Caki2 (cell line): ENCODE data around the gene MAPKAP1. TPM values are rescaled to one million over a fixed set of nuclear protein-coding genes. Genes with fewer than 3 reads are reported as not detected.
A peak's percentile ranks its signal among the peaks of the same experiment; 100 is the strongest.
"Not testable (repeated sequence)": the region's sequence is repeated elsewhere in the genome, so short reads cannot be mapped to it uniquely, and the experiment has no call there.

Source experiments
- DNase-seq: peaks from one replicate; pipeline ENCODE4 v3.0.0-alpha.2; 2015; ENCODE audit warnings: low read depth
- in situ Hi-C: cut with HindIII; loops from 2 replicates; pipeline ENCODE4 v1.10.0; 2016; ENCODE audit warnings: low sequenced_read_pairs, low pct_unique_long_range_greater_than_20kb, mixed read lengths
- total RNA-seq: library from RNA; depleted of rRNA; stranded (reverse); fragments of >200 nt; shearing (Covaris generic); gene quantifications from 2 replicates; pipeline ENCODE4 v1.2.3, GENCODE V29; 2014; ENCODE audit warnings: low replicate concordance

The MAPKAP1 gene
- total RNA-seq, 1 experiment from 2014 or later = 68.7 TPM

DNA sequence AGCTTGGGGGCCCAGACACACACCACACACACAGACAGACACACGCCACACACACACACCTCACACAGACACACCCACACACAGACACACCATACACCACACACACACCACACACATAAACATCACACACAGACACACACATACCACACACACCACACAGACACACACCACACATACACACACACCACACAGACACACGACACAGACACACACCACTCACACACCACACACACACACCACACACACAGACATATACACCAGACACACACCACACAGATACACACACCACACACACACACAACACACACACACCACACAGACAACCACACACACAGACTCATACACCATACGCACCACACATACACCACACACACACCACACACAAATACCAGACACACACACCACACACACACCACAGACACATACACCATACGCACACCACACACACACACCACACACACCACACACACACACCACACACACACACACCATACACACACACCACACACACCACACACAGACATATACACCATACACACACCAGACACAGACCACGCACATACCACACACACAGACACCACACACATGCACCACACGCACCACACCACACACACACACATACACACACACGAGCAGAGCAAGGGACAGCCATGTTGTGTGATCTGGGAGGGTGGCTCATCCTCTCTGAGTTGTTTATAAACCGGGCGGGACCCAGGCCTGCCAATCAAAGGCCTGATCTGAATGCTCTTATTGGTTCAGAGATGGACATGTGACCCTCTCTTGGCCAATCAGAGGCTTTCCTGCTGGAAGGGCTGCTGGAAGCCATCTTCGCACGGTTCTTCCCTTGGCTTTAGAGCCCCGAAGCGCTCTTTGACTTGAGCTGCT is 297.1 kb downstream of the MAPKAP1 start:
- DNase-seq = peak; percentile 45
- in situ Hi-C loops = no loop called here

DNA sequence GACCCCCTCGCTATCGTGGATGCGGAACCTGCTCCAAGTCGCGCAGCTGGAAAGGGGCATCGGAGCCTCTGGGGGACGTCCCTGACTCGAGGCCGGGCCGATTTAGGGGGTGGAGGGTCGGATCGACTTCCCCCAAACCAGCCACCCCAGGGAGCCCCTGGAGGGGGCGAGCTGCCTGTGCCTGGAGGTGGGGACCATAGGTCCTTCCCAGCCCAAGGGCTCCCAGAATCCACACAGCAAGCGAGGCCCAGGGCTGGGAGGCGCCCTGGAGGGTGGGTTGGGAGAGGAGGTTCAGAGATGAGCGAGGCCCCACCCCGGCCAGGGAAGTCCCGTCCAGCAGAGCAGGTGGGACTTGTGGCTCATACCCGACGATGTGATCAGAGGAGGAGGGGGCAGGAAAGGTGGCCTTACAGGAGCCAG is 297.8 kb downstream of the MAPKAP1 start:
- DNase-seq = no peak
- in situ Hi-C loops = no loop called here

DNA sequence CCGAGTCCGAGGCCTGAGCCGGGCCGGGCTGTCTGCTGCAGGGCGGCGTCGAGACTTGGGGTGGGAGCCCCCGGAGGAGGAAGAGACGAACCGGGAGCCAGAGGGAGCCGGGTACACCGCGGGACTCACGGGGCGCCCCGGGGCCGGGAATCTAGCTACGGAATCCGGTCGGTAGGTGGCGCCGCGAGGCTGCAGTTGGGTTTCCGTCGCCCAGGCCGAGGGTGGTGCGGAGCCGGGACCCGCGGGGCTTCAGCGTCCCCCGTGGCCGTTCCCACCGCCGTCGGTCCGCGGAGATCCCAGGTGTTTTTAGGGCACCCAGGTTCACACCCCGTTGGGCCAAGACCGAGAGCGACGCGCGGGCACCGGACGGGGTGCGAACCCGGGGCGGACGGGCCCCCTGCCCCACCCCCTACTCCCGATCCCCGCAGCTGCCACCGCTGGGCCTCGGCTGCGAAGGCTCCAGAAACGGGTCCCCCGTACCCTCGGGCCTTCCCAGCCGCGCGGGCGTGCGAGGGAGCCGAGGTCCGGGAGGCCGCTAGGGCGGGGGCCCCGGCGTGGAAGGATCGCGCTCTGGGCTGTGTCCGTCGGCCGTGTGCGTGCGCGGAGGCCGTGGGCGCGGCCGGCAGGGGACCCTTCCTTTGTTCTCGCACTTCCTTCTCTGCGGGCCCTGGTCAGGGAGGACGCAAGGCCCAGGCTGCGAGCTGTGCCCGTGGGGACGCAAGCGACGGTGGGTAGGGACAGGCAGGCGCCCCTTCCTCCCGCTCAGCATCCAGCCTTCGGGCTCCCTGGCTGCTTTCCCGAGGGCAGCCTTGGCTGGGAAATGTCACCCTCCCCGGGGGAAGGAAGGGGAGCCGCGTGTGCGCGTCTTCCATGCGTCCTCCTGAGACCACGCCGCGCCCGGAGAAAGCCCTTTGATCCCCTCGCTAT is 298.8 kb downstream of the MAPKAP1 start:
- DNase-seq = peak; percentile 42
- in situ Hi-C loops = no loop called here

DNA sequence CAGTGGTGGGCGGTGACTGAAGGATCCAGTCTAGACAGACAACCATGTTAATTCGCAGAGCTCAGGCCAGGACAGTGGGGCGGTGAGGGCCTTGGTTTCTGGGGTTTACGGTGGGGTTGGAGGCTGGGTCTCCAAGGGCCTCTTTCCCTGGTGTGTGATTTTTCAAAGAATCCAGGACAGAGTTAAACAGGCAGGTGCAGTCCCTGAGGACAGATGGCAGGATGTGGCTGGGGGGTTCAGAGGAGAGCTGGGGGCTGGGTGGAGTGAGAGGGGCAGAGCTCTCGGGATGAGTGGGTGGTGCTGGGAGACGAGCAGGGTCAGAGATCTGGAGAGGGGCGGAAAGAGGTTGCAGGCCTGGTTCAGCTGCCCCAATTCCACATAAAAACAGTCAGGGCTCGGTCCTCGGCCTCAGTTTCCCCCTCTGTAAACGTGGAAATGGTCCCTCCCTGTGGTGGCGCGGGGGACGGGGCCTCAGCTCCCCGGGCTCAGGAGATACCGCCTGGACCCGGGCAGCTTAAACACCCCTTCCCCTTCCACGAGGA is 299.5 kb downstream of the MAPKAP1 start:
- no peak for DNase-seq
- in situ Hi-C loops = no loop called here

DNA sequence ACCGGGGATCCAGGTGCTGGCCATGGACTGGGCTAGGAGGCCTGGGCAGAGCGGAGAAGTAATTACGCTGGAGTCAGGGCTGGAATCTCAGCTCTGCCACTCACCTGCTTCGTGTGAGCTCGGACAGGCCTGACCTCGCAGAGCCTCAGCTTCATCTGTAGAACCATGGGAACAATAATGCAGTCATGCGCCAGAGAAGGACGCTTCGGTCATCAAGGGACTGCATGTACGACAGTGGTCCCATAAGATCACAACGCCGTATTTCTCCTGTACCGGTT is 300.3 kb downstream of the MAPKAP1 start:
- in situ Hi-C loops = no loop called here
- DNase-seq = no peak

DNA sequence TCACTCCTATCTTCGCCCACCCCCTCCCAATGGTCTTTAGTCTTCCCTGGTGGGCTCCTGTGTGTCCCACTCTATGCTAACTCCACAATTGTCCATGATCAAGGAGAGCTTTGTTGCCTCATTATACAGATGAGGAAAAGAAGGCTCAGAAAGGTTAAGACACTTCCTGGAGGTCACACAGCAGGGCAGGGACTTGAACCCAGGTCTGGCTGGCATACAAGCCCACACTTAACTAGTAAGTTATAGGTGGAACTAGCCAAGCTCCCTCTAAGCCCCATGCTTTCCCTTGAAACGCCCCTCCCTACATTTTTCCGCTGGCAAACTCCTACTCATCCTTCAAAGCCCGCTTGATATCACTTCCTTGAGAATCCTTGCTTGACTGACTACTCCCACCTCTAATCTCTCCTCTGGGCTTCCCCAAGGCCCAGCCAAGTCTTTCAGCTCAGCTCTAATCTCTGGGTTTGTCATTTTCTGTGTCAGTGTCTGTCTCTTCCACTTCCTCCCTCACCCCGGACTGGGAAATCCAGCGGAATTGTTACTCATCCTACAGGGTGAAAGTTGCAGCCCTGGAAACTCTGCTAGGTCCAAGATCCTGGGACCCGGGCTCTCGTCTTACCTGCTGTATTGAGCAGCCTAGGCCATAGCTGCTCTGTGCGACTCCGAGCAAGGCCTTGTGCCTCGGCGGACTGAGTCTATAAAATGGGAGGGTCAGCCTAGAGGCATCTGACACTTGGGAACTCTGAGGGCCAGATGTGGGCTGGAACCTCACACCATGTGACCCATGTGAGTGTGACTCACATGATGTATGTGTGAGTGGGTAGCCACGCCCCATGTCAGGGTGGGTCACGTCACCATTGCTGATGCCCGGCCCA is 300.8 kb downstream of the MAPKAP1 start:
- in situ Hi-C loops = no loop called here
- peak; percentile 79 for DNase-seq

DNA sequence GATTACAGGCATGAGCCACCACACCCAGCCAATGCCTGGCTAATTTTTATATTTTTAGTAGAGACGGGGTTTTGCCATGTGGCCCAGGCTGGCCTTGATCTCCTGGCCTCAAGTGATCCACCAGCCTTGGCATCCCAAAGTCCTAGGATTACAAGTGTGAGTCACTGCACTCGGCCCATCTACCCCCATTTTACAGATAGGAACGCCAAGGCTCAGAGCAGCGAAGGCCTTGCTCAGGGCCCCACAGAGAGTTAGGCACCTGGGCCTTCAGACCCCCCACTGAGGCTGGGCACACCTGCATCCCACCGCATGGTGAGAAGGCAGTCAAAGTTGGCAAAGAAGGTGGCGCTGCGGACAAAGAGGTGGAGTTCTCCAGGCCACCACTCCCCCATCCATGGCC is 302.3 kb downstream of the MAPKAP1 start:
- in situ Hi-C loops = no loop called here
- DNase-seq = no peak

DNA sequence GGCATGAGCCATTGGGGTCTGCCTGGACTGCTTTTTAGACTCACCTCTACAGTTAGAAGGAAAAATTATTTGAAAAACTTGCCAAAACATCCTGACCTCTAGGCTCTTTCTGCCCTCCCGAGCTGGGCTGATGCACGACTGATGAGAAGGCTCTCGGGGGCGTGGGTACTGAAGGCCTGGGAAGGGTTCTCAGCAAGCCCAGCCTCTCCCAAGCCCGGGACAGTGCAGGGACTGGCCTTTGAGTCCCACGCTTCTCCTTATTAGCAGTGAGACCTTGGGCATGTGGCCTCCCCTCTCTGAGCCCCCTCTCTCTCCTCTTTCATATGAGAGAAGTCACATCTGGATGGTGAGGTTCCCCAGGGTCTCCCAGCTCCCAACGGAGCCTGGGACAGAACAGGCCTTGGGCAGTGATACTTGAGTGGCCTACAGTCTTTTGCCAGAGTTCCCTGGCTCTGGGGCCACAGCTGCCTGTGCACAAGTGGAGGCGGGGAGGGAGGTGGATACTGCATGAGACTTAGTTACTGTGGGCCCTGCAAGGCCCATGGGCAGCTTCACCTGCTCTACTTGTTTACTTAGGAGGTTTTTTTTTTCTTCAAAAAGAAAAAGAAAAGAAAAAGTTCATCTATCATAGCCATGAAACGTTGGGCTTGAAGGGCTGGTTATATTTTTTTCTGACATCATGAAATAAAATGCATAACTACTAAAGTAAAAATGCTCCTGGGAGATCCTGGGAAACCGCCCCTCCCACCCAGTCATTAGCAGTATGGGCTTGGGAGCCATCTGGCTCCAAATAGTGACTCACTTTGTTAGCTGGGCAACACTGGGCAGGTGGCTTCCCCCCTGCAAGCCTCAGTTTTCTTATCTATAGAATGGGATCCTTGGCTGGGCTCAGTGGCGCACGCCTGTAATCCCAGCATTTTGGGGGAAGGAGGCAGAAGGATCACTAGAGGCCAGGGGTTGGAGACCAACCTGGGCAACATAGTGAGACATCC is 306.0 kb downstream of the MAPKAP1 start:
- in situ Hi-C loops = no loop called here

DNA sequence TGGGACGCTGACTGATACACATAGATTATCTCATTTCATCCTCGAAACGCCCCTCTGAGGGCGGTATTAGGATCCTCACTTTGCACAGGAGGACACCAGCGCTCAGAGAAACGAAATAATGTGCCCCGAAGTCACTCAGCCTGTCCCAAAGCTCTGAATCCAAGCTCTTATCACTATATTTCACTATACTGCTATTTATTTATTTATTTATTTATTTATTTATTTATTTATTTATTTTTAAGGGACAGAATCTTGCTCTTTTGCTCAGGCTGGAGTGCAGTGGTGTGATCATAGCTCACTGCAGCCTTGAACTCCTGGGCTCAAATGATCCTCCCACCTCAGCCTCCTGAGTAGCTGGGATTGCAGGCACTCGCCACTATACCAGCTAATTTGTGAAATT is 306.8 kb downstream of the MAPKAP1 start:
- in situ Hi-C loops, DNase-seq: not testable (repeated sequence)

More for the DNA sequence above, 306.0 kb downstream of the MAPKAP1 start:
- no peak for DNase-seq

DNA sequence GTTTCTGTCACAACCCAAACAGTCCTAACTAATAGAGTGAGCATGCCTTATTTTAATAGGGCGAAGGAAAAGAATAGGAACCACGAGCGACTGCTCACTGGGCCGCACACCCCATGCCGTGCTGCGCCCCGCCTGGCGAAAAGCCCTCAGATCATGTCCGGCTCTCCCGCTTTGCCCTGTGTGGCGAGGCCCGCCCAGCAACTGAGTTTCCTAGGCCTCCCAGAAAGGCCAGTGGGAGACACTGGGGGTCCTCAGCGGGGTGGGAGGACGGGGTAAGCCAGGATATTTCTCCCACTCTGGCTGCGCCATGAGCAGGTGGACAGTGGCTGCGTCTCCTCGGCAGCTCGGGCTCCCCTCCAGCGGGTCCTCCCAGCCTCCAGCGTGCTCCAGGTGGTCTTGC is 307.3 kb downstream of the MAPKAP1 start:
- no peak for DNase-seq
- in situ Hi-C loops = no loop called here

DNA sequence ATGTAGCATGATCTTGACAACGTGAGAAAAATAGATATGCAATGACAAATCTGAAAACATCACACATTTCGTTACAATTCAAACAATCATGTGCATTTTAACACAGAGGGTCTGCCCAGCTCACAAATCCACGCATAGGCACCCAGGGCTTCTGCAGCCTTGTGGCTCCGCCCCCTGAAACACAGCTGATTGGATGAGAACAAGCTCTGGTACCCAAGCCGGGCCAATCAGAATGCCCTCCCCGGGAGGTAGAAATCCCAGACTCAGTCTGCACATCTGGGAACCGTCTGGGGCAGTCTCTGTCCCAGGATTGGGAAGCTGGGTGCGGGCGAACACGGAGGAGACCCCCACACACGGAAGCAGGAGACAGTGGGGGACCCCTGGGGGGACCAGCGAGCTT is 307.8 kb downstream of the MAPKAP1 start:
- in situ Hi-C loops = no loop called here
- DNase-seq = no peak

DNA sequence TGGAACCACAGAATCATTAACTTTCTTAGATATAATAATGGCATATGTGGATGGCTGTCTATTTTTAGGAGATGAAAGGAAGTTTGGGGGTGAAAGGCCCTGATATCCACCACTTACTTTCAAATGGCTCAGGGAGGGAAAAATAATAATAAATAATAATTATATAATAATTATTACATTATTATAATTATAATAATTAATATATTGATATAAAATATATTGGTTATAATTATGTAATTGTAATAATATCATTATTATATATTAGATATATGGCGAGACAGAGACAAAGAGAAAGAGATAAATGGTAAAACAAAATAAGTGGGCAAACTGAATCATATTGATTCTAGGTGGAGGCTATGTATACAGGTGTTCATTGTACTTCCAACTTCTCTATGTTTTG is 308.8 kb downstream of the MAPKAP1 start:
- no peak for DNase-seq
- in situ Hi-C loops = no loop called here

DNA sequence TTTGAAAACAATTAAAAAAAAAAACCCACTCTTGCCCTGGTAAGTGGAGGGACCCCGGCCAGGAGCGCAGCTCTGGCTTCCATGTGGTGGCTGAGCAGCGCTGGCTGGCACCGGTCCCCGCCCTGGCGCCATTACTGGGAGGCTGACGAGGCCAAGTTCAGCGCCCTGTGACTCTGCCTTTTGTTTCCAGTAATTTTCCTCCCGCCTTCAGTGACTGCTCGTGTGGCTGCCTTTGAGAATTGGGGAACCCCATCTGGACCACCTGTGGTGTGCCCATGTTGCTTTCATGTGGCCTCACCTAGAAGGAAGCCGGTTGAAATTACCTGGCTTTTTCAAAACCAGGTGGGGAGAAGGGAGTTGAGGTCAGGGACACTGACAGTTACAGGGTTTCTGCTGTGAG is 309.3 kb downstream of the MAPKAP1 start:
- in situ Hi-C loops = no loop called here

DNA sequence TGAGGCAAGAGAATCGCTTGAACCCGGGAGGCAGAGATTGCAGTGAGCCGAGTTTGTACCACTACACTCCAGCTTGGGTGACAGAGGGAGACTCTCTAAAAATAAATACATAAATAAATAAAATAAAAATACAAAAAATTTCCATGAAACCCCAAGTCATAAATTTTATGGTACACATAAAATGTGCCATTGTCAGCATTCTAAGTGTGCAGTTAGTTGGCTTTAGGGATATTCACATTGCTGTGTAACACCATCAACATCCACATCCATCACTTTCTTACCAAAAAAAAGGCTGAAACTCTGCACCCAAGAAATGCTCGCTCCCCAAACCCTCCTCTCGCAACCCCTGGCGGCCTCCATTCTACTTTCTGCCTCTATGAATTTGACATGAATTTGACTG is 310.2 kb downstream of the MAPKAP1 start:
- no peak for DNase-seq
- in situ Hi-C loops = no loop called here

More for the DNA sequence above, 309.3 kb downstream of the MAPKAP1 start:
- DNase-seq = no peak

DNA sequence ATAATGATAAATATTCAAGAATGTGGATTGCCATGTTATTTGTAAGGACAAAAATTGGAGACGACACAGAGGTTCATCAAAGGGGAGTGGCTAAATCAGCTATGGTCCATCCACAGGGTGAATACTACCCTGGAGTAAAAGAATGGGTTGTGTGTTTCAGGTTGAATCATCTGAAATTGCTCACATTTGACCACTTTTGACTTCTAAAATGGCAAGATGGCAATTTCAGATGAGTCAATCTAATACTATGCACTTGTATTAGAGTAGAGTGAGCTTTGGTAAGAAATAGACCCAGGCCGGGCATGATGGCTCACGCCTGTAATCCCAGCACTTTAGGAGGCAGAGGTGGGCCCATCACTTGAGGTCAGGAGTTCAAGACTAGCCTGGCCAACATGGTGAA is 313.6 kb downstream of the MAPKAP1 start:
- DNase-seq = no peak
- in situ Hi-C loops = no loop called here

DNA sequence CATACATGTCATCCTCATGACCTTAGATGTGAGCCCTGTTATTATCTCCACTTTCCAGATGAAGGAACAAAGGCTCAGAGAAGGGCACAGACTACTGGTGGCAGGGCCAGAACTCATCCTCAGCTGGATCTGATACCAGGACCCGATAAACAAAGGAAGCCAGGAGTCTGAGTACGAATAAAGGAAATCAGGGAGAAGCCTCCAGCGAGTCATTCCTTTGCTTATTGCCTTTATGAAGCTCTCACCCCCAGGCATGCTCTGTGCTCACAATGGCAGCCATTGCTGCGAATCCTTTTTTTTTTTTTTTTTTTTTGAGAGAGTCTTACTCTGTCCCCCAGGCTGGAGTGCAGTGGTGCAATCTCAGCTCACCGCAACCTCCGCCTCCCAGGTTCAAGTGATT is 315.3 kb downstream of the MAPKAP1 start:
- in situ Hi-C loops = no loop called here
- no peak for DNase-seq

DNA sequence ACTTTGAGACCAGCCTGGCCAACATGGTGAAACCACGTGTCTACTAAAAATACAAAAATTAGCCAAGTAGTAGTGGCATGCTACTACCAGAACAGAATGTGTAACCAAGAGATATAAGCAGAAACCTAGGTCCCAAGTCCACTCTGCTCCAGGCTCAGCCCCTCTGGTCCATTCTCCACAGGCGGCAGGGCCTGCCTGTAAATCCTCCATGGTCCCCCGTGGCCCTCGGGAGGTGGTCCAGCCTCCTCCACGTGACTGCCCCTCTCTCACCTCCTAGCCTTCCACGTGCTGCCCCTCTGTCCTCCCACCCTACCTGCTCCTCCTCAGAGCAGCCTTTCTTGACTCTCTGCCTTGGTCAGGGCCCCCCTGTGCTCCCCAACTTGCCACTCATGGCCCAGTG is 318.0 kb downstream of the MAPKAP1 start:
- DNase-seq = no peak
- in situ Hi-C loops = no loop called here
